HG02970 (cell line): Measurements from ENCODE around the gene YAF2.
"Not testable (repeated sequence)": the region's sequence is repeated elsewhere in the genome, so short reads cannot be mapped to it uniquely, and the experiment has no call there.

Experiments
- ATAC-seq: cut with Tn5 transposase; IDR thresholded peaks from one replicate; pipeline ENCODE4 v1.9.1; 2021; ENCODE audit warnings: mild to moderate bottlenecking, moderate library complexity, moderate number of reproducible peaks; ENCODE audit not compliant: unreplicated experiment, low FRiP score

Gene YAF2

DNA sequence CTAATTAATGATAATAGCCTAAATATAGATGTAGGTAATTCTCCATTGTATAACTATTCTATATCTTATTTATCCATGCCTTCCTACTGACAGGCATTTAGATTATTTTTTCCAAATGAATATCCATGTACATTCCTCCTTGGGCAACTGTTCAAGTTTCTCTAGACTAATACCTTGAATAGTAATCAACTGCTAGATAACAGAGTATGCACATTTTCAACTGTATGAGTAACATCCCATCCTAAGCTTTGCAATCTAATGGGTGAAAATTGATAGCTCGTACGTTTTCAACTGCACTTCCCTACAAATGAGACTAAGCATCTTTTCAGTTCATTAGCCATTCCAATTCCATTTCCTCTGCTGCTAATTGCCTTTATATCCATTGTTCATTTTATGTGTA lies 37.0 kb downstream of the YAF2 start:
- no peak for ATAC-seq

DNA sequence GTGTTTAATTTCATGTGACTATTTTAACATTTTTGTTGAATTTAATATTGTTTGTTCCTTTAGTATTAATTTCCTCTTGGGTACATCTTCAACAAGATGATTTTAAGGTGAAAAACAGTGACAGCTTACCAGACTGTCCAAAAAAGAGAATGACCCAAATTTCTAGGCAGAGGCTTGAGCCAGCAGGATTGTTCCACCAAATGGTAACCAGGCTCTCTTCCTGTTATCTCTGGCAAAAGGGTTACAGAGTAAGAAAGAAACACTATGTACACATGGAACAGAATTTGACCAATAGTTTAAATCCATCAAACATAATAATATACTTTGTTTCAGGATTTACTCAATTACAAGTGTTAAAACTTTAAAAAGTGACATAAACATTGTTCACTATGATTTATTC lies 39.0 kb downstream of the YAF2 start:
- no peak for ATAC-seq

DNA sequence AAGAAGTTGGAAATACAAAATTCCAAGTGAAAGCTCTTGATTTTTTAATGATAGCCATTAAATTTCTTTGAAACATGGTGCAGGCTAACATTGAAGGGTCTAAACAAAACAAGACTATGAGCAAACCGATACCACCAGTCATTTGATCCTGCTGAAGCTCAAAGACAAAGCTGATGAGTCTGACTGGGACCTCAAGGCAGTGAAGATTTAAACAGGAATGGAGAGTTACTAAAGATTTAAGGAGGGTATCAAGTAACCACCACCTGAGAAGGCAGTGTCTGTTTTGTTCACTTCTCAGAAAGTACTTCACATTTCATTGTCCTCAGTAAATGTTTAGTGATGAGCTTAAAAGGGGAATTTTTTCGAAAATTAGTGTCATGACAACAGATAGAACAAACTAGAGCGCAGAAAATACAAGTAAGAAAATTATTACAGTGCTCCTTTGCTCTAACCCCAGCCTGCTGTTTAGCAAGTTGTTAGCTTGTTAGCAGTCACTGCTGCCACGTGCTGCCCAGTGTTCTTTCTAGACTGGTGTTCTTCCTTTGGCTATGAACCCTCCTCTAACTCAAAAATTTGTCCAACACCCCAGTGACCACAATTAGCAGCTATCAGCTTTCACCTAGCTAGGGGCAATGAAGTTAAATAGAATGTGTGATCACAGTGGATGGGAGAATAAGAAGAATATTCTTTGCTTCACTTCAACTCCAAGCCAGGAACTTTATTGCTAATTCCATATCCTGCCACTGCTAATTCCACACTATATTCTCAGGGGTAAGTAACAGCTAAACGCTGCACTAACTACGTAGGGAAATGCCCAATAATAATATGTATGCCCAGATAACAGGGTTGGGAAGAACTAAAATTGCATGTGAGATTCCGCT lies 41.1 kb downstream of the YAF2 start:
- no peak for ATAC-seq

- ATAC-seq: no peak
Measured at GRCh38 chr12:42192686-42193085, 45.4 kb downstream of the YAF2 start.

DNA sequence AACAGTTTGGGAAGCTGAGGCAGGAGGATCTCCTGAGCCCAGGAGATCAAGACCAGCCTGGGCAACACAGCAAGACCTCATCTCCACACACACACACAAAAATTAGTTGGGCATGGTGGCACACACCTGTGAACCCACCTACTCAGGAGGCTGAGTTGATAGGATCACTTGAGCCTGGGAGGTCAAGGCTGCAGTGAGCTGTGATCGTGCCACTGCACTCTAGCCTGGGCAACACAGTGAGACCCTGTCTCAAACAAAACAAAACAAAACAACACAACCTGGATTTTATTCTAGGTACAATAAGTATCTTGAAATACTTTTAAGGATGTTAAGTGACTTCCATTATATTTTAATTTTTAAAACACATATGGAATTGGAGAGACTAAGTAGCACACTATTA lies 45.8 kb downstream of the YAF2 start:
- no peak for ATAC-seq

DNA sequence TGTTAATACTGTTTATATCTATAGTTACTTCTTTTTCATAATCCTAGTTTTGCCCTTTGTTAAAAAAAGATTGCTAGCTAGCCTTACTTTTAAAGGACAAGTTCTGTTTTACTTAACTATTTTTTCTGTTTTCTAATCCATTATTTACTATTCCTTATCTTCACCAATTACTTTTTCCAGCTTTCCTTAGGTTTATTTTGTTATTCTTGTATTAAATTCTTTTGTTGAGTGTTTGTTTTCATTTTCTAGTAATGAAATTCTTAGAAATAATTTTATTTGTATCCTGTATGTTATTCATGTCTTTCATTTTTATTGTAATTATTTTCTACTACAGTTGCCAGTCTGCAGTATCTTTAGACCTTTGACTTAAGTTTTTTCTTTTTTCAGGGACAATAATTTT lies 47.7 kb downstream of the YAF2 start:
- ATAC-seq: no peak

DNA sequence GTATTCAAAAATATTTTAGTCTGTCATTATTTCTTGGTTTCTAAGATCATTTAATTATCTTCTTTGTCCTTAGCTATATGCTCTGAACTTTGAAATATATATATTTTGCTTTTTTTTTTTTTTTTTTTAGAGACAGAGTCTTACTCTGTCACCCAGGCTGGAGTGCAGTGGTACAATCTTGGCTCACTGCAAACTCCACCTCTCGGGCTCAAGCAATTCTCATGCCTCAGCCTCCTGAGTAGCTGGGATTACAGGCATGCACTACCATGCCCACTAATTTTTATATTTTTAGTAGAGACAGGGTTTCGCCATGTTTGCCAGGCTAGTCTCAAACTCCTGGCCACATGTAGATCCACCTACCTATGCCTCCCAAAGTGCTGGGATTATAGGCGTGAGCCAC lies 49.8 kb downstream of the YAF2 start:
- ATAC-seq: not testable (repeated sequence)

DNA sequence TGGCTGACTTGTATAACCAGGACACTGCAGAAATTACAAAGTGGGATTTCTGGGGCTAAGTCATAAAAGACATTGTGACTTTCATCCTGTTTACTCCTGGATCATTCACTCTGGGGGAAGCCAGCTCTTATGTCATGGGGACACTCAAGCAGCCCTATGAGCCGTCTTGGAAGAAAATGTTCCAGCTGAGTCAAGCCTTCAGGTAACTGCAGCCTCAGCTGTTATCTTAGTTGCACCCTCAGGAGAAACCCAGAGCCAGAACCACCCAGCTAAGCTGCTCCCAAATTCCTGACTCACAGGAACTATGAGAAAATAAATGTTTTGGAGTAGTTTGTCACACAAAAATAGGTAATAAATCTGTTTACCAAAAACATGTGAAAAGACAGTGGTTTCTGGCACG lies 50.2 kb downstream of the YAF2 start:
- no peak for ATAC-seq

GRCh38 chr12:42186793-42187192 lies 51.3 kb downstream of the YAF2 start:
- no peak for ATAC-seq

DNA sequence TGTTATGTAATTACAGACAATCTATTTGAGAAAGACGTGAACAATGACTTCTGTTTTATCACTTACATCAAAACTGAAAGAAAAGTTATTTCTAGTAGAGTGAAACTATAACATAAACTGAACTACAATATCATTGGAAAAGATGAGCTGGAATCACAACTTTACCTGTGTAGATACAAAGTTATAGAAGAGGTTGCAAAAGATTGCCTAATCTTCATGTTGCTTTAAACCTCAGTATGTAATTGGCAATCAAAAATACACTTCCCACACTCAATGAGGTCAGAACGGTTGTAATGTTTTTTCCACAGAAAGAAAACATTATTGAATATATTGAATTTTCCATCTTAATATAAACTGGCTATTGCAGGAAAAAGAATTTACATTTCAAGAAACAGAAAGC lies 55.7 kb downstream of the YAF2 start:
- ATAC-seq: no peak

GRCh38 chr12:42180990-42181596 lies 57.0 kb downstream of the YAF2 start:
- ATAC-seq: no peak

- ATAC-seq: no peak
Measured at GRCh38 chr12:42178101-42178500, 59.9 kb downstream of the YAF2 start.

DNA sequence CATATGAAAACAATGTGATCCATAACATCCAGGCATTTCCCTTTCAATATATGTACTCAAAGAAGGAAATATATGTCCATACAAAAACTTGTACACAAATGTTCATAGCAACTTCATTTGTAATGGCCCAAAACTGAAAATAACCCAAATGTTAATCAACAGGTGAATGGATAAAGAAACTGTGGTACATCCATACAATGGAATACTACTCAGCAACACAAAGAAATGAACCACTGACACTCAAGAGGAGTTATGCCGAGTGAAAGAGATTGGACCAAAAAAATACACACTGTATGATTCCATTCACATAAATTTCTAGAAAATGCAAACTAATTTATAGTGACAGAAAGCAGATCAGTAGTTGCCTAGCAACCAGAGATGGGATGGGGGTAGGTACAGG lies 63.1 kb downstream of the YAF2 start:
- ATAC-seq: no peak

GRCh38 chr12:42173961-42174521 lies 64.0 kb downstream of the YAF2 start:
- ATAC-seq: no peak

DNA sequence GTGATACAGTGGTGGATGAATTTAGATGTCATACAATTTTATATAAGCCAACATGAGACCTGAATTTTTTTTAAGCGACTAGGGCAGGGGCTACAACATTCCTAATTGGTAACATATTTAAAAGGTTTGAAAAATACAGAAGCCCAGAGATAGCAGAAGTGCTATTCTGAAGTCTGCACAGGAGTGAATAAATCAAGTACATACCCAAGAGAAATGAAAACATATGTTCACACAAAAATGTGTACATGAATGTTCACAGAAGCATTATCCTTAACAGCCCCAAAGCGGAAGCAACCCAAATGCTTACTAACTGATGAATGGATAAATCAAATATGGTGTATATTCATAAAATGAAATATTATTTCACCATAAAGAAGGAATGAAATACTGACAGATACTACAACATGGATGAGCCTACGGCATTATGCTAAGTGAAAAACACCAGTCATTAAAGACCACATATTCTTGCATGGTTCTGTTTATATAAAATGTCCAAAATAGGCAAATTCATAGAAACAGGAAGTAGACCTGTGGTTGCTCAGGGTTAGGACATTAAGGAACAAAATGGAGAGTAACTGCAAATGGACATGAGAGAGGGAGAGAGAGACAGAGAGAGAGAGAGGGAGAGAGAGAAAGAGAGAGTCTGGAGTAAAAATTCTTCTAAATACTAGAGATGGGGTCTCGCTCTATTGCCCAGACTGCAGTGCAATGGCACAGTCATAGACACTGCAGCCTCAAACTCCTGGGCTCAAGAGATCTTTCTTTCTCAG lies 65.4 kb downstream of the YAF2 start:
- no peak for ATAC-seq

- no peak for ATAC-seq
Measured at GRCh38 chr12:42167711-42168110, 70.3 kb downstream of the YAF2 start.

GRCh38 chr12:42166501-42166900 lies 71.5 kb downstream of the YAF2 start:
- ATAC-seq: no peak

DNA sequence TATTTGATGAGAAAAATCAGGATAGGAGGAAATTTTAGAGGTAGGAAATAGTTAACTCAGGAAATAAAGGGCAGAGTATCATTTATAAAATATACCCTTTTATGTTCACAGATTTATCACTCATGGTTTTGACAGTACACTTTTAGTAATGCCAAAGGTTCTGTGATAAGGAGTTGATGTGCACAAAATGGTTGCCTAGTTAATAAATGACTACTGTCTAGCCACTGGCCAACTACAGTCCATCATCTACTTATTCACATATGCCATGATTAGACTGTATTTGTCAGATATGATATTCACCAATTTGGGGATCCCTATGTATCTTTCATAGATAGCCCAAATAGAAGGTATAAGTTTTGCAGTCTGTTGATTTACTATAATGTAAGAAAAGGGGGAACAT lies 74.1 kb downstream of the YAF2 start:
- no peak for ATAC-seq

DNA sequence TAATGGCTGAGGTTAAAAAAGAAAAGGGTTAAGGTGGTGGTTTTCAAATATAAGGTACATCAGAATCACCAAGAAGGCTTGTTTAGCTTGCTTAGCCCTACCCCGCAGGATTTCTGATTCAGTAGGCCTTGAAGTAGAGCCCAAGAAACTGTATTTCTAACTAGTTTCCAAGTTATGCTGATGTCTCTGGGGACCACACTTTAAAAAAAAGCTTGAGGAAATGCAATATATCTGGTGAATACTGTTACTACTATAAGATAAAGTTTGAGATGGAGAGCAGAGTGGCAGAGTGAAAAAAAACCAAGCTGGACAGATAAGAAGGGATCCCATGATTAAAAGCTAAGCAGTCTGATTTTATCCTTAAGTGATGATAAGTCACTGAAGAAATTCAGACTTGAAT lies 75.1 kb downstream of the YAF2 start:
- ATAC-seq: no peak

GRCh38 chr12:42162193-42162592 lies 75.9 kb downstream of the YAF2 start:
- no peak for ATAC-seq

GRCh38 chr12:42161529-42161928 lies 76.5 kb downstream of the YAF2 start:
- no peak for ATAC-seq
